HG03457 (cell line): ENCODE data around the gene PSMD8.
"Not testable (repeated sequence)": the region's sequence is repeated elsewhere in the genome, so short reads cannot be mapped to it uniquely, and the experiment has no call there.

Experiments used
- ATAC-seq: cut with Tn5 transposase; IDR thresholded peaks from one replicate; pipeline ENCODE4 v1.9.1; 2021; ENCODE audit warnings: moderate number of reproducible peaks; ENCODE audit not compliant: unreplicated experiment

PSMD8 gene

DNA sequence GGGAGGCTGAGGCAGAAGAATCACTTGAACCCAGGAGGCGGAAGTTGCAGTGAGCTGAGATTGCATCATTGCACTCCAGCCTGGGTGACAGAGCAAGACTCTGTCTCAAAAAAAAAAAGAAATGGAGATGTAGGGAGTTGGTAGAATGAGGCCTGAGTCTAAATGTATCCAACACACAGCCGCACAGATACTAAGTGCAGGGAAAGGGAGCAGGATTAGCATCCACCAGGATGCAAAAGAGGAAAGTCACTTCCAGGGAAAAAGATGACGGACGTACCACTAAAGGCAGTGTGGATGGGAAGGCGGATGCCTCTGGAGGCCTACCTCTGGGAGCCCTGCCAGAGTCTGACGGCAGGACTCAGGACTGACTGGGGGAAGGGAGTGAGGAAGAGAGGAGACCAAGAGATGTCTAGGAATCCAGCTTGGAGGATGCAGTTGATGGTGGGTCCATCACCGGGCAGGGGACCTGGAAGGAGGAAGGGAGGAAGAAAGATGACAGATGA is 35.3 kb downstream of the PSMD8 start:
- no peak for ATAC-seq

DNA sequence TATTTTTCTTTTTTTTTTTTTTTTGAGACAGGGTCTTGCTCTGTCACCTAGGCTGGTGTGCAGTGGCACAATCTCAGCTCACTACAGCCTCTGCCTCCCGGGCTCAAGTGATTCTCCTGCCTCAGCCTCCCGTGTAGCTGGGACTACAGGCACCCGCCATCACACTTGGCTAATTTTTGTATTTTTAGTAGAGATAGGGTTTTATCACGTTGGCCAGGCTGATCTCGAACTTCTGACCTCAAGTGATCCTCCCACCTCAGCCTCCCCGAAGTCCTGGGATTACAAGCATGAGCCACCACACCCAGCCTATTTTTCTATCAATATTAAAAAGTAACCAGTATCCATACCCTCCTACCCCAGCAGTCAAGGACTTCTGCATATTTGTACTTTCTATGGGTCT is 36.0 kb downstream of the PSMD8 start:
- ATAC-seq: not testable (repeated sequence)

DNA sequence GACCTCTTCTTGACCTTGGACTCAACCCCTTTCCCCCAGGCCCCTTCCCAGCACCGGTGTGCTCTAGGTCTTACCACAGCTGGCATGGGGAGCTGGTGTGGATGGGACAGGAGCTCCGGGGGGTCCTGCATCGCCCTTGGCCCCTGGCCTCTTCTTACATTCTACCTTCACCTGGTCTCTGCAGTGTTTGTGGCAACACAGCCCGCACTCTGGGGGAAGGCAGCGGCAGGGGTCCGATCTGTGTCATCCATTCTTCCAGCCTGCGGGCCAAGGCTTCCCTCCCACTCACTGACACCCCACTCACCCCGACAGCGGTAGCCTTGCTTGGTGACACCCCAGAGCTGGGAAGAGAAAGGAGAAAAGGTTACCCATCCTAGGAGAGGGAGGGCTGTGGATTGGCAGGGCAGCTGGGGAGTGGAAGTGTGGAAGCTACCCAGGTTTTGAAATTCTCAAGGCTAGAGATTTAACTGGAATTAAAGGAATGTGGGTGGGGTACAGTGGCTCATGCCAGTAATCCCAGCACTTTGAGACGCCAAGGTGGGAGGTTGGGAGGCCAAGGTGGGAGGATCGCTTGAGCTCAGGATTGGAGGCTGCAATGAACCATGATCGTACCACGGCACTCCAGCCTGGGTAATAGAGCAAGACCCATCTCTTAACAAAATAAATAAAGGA is 36.8 kb downstream of the PSMD8 start:
- ATAC-seq: no peak

DNA sequence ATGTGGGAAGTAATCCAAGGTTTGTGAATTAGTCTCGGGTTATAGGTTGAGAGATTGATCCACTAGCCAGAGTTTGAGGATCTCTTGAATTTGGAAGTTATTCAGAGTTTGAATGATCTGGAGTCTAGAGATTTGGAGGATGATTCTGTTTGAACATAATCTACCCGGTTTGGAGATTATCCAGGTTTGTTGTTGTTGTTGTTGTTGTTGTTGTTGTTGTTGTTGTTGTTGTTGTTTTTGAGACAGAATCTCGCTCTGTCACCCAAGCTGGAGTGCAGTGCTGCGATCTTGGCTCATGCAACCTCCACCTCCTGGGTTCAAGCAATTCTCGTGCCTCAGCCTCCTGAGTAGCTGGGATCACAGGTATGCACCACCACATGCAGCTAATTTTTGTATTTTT is 37.5 kb downstream of the PSMD8 start:
- ATAC-seq: not testable (repeated sequence)

DNA sequence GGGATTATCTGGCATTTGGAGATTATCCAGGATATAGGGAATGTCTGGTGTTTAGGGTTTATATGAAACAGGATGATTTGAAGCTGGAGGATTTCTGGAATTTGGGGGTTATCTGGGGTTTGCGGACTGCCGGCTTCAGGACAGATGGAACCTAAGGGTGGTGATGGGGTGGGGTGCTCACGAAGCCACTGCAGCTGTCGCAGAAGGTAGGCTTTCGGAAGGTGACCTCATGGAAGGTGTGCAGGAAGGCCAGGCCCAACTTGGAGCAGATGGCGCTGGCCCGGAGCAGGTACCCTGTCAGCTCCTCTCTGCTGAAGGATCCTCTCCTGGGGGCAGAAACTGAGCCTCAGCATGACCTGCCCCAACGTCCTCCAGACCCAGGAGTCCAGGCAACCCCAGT is 38.1 kb downstream of the PSMD8 start:
- no peak for ATAC-seq

DNA sequence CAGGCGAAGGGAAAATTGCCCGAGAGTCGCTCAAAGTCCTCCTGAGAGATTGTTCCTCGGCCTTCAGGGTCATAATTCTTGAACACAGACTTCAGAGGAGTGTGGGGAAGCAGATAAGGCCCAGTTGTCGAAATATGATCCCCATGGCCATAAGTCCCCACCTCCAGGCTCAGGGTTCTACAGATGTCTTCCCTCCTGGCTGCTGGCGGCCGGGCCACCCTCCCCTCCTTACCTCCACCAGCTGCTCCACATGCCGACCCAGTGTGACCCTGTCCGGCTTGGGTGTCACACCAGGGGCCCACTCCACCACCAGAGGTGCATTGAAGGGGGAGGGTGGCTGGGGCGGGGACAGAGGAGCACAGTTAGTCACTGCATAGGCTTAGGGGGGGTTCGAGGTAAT is 38.6 kb downstream of the PSMD8 start:
- ATAC-seq: no peak

DNA sequence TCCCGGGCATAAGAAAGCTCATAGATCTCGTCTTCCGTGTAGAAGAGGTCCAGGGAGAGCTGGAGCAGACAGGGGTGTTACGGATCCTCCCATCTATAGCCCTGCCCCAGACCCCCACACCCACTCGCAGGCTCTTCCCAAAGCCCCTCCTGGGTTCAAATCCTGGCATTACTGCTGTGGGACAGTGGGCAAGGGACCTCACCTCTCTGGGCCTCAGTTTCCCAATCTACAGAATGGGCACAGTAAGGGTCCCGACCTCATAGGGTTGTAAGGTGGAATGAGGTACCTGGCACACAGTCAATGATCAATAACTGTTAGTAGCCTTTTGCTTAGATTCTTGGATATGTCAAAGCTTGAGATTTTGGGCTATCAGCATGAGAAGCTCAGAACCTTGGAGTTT is 39.0 kb downstream of the PSMD8 start:
- ATAC-seq: no peak

DNA sequence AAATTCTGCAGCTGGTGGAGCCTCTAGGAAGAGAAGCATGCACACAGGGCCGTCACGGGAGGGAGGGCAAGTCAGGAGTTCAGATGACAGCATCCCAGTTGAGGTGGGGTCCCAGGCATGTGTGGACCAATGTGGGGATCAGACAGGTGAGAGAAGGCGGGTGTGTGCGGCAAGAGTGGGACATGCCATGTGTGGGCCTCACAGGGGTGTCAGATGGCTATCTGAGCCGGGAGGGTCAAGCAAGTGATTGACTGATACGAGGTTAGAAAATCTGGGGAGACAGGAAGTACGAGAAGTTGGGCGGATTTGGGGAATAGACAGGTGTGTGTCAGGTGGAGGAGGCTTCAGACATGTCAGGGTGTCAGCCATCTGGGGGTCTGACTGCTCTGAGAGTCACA is 42.8 kb downstream of the PSMD8 start:
- no peak for ATAC-seq

DNA sequence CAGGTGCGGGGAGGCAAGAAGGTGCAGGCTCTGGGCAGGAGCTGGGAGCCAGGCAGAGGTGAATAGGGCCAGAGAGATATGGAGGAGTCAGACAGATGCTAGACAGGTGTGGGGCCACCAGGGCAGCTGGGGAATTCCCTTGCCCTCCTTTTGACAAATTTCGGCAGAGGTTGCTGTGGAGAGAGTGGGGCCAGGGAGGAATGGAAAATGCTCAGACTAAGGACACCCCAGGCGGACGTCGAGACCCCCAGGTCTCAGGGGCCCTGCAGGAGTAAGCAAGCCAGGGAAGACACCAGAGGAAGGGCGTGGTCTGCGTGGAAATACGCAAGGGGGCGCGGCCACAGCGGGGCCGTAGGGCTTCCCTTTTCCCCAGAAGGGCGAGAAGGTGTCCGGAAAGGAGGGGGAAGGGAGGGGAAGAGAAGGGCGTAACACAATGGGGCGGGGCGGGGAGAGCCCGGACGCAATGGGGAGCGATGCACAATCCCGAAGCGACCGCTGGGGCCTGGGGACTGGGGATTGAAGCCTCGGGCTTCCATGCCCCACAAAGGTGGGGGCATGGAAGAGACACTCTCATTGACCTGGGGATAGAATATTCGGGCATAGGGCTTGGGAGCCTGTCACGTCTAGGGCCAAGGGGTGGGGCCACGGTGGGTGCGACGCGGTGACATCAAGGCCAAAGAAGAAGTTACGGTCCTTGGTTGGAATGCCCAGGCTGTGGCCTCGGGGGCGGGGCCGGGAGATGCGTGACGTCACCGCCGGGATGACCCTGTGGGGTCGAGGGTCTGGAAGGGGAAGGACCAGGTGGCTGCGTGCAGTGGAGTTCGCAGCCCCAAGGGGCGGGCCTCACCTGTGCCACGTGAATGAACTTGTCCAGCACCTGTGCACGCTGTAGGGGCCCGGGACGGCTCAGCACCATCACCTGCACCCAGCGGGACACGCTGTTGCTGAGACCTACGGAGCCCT is 43.5 kb downstream of the PSMD8 start:
- no peak for ATAC-seq

DNA sequence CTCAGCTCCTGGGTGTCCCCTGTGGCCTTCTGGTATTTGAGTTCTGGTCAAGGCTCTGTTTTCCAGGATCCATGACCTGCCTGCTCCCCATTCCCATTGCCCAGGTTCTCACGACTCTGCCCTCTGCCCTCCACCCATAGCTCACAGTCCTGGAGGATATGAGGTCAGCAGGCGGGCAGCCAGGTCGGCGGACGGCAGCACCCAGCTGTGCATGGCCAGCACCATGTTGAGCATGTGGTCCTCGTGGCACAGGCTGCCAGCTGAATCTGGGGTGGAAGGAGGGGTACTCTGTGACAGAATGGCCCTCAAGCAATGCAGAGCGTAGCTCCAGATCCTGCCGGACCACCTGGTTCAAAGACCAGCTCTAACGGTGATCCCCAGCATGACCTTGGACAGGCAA is 46.6 kb downstream of the PSMD8 start:
- ATAC-seq: no peak

DNA sequence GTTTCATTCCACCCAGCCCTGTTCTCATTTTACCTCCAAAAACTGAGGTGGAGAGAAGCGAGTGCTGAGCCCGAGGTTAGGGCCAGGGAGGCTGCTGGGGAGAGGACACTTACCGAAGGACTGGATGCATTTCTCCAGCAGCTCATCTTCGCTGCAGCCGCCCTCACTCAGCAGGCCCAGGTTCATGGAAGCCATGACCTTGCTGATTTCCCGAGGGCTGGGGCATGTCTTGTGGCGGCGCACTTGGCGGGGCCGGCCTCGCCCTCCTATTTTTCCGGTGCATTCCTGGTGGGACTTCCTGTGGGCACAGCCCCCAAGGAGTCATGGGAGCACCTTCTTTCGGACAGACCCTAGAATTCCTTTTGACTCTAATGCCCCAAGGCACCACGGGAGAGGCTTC is 47.5 kb downstream of the PSMD8 start:
- no peak for ATAC-seq

DNA sequence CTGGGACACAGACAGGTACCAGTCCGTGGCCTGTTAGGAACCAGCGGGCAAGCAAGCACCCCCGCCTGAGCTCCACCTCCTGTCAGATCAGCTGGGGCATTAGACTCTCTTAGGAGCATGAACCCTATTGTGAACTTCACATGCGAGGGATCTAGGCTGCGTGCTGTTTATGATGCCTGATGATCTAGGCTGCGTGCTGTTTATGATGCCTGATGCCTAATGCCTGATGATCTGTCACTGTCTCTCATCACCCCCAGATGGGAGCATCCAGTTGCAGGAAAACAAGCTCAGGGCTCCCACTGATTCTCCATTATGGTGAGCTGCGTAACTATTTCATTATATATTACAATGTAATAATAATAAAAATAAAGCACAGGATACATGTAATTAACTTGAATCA is 48.1 kb downstream of the PSMD8 start:
- ATAC-seq: no peak

DNA sequence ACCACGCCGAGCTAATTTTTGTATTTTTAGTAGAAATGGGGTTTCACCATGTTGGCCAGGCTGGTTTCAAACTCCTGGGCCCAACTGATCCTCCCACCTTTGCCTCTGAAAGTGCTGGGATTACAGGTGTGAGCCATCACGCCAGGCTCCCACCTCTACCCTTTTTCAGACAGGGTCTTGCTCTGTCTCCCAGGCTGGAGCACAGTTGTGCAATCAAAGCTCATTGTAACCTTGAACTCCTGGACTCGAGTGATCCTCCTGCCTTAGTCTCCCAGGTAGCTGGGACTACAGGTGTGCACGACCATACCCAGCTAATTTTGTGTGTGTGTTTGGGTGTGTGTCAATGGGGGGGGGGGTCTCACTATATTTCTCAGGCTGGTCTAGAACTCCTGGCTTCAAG is 49.9 kb downstream of the PSMD8 start:
- ATAC-seq: no peak

DNA sequence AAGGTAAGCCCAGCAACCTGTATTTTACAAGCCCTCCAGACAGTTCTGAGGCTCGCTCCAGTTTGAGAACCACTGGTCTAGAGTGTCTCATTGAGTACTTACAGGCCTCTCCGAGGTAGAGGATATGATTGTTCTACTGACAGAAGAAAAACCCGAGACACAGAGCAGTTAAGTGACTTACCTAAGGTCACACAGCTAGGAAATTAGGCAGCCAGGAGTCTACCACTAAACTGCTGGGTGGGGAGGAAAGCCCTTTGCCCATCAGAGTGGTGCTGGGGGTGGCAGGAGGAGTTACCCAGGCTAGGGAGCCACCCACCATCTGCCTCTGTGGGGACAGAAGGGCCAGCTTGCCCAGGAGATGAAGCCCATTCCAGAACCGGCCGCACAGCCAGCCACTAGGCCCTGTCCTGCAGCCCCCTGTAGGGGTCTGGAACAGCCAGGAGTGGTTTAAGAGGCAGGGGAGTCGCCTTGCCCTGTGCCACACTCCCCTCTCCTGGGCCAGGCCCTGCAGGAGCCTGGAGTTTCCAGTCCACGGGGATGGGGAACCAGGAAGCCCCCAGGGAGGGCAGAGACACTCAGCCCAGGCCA is 50.9 kb downstream of the PSMD8 start:
- ATAC-seq: no peak

DNA sequence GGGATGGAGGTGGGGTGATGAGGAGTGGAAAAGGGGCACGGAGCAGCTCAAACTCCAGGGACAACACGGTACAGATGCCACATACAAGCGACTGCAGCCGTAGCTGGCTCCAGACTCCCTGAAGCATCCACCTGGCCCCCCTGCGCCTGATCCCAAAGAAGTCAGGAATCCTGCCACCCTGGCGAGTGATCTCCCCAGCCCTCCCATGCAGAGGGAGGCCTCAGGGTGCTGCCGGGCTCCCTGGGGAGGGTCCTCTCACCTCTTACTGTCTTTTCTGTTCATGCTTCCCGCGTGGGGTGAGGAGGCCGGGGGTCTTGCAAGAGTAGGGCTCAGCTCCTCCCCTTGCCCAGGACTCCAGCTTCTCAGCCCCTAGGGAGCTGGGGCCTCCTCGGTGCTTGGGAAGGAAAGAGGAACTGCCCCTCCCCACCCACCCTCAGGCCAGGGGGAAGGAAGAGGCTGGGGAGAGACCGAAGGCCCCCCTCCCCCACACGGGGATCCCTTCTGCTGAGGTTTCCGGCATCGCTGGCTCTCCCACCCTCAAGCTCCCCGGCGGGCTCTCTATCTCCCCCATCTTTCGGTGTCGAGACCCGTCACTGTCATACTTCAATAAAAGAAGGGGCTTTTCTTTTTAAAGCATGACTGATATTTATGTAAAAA is 51.6 kb downstream of the PSMD8 start, which contains the start of gene RASGRP4:
Gene RASGRP4, minus strand, starts transcription at position 410 of the 657 bp plus-strand sequence. Its CDS starts 128 bp downstream, at position 282.
- no peak for ATAC-seq

DNA sequence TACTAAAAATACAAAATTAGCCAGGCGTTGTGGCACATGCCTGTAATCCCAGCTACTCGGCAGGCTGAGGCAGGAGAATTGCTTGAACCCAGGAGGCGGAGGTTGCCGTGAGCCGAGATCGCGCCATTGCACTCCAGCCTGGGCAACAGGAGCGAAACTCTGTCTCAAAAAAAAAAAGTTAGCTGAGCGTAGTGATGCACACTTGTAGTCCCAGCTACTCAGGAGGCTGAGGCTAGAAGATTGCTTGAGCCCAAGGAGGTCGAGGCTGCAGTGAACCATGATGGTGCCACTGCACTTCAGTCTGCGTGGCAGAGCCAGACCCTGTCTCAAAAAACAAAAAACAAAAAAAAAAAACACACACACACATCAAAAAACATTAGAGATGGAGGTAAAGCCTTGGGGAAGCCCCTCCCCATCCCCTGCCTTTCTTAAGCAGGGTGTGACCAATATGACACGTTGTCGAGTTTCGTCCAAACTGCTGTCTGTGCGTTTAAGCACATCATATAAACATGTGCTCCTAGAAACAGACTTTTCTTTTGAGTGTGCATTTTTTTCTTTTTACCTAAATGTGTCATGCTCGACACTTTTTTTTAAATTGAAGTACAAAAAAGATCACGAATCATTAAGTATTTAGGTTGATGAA is 52.8 kb downstream of the PSMD8 start:
- ATAC-seq: not testable (repeated sequence)

DNA sequence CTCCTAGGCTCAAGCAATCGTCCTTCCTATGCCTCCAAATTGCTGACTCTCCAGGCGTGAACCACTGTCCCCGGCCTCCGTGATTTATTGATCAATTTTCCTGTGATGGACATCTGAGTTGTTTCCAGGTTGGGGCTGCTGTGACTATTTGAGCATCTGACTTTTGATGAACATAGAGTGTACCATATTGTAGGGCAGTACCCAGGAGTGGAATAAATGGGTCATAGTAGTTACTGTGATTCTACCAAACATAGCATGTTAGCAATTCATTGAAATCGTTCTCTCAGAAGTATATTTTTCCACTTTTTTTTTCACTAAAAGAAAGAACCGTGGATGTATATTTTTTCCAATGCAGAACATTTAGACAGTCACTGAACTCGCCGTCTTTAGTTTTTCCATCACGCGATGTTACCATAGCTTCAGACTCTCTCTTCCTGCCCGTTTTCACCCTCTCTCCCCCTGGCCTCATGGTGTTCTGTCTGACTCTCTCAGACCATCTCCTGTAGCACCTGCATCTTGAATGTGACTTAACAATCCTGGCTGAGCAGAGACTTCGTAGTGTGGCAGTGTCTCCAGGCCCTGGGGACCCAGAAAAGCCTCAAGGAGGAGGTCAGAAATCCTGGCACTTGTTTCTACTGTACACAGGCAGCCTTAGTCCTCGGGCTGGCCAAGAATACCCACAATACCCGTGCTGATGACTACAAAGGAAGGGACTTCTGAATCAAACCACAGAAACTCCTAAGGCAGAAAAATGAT is 54.9 kb downstream of the PSMD8 start:
- ATAC-seq: no peak

DNA sequence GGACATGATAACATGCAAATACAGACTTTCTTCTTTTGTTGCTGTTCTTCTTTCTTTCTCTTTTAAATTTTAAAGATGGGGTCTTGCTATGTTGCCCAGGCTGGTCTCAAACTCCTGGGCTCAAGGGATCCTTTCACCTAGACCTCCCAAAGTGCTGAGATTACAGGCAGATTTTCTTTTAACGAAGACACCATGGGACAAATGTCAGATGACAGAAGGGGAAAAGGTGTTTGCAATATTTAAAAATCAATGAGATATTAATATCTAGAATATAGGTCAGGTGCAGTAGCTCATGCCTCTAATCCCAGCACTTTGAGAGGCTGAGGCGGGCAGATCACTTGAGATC is 55.4 kb downstream of the PSMD8 start:
- ATAC-seq: no peak

DNA sequence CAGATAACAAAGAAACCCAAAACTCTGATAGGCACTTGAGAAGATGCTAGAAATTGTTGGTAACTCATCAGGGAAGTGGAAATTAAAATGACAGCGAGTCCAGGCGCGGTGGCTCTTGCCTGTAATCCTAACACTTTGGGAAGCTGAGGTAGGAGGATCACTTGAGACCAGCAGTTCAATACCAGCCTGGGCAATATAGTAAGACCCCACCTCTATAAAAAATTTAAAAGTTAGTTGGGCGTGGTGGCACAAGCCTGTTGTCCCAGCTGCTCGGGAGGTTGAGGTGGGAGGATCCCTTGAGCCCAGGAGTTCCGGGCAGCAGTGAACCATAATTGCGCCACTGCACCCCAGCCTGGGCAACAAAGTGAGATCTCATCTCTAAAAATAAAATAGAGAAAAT is 56.6 kb downstream of the PSMD8 start:
- ATAC-seq: no peak

DNA sequence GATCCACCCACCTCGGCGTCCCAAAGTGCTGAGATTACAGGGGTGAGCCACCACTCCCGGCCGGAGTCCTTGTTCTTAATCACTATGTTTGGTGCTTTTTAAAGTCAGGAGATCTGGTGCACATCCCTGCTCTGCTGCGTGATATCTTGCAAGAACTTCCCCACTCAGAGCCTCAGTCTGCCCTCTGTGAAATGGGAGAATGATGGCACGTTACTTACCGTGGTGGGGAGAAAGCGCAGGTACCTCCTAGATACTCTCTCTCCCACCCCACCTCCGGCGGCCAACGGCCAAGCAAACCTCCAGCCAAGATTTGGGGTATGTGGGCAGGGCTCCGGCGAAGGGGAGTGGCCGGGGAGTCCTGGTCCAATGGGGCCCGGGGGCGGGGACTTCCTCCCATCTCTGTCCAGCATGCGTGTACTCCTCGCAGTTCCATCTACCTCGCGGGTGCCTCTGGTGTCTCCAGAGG is 58.9 kb downstream of the PSMD8 start, which contains the start of gene RYR1:
Gene RYR1, plus strand, starts transcription at position 424 of the 466 bp plus-strand sequence. CDS start 139 bp downstream, outside the sequence.
- no peak for ATAC-seq
